ENCODE data around the gene PRRT2.
"Not testable (repeated sequence)": the region's sequence is repeated elsewhere in the genome, so short reads cannot be mapped to it uniquely, and the experiment has no call there.

Gene PRRT2

DNA sequence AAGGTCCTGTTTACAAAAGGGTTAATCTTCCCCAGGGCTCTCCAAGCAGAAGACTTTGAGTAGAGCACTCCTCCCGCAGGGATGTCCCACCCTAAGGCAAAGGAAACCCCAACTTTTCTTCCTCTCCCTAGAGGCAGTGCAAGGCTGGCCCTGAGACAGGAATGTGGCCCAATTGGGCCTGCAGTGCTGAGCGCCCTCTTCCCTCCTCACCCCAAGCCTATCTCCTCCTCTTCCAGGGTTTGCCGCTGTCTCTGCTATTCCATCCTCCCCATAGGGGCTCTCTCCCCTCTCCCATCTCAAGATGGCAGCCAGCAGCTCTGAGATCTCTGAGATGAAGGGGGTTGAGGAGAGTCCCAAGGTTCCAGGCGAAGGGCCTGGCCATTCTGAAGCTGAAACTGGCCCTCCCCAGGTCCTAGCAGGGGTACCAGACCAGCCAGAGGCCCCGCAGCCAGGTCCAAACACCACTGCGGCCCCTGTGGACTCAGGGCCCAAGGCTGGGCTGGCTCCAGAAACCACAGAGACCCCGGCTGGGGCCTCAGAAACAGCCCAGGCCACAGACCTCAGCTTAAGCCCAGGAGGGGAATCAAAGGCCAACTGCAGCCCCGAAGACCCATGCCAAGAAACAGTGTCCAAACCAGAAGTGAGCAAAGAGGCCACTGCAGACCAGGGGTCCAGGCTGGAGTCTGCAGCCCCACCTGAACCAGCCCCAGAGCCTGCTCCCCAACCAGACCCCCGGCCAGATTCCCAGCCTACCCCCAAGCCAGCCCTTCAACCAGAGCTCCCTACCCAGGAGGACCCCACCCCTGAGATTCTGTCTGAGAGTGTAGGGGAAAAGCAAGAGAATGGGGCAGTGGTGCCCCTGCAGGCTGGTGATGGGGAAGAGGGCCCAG, 1.0 kb downstream of the PRRT2 start:
- no peak for DNase-seq

- no peak for DNase-seq
These were observed 1.9 kb downstream of the PRRT2 start for GRCh38 chr16:29813644-29814562.

DNA sequence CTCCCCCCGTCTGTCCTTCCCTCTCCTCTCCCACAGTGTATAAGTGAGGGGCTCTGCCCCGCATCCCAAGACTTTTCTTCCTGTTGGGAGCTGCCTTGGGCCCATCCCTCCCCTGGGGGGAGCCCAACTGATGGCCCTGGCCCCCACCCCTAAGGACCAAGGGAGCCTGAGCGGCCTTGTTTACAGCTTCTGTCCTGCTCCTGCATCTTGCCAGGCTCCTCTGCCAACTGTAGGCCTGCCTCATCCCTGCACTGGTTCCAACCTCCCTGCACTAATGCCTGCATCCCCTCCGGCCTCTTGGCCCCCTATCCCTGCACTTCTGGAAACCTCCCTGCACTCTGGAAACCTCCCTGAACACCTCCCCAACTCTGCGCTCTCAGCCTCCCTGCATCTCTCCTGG, 2.6 kb downstream of the PRRT2 start:
- no peak for DNase-seq

- DNase-seq, result peak in 3 of 6 experiments; percentile 33 to 80 (median 65)
These were observed 3.2 kb downstream of the PRRT2 start for GRCh38 chr16:29815032-29815721.

GRCh38 chr16:29815793-29816693, 4.0 kb downstream of the PRRT2 start, which contains the start of gene PAGR1:
TSS of gene PAGR1 (plus strand) at chr16:29816152. CDS start at chr16:29816526, 374 bp downstream.
- DNase-seq, result peak; percentile 98 to 99 (median 99)

GRCh38 chr16:29816694-29817441, 4.9 kb downstream of the PRRT2 start:
- peak; percentile 23 to 63 (median 42) for DNase-seq

DNA sequence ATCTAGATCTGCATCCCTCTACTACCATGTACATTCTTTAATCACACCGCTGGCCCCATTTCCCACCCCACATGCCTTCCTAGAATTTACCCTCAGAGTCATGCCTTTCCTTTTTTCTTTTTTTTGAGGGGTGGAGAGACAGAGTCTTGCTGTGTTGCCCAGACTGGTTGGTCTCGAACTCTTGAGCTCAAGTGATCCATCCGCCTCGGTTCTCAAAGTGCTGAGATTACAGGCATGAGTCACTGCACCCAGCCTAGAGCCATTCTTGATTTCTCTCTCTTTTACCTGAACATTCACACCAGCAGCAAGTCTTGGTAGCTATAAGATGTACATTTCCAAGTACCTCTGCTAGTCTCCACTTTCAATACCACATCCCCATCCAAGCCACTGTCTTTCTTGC, 6.1 kb downstream of the PRRT2 start:
- no peak for DNase-seq

DNA sequence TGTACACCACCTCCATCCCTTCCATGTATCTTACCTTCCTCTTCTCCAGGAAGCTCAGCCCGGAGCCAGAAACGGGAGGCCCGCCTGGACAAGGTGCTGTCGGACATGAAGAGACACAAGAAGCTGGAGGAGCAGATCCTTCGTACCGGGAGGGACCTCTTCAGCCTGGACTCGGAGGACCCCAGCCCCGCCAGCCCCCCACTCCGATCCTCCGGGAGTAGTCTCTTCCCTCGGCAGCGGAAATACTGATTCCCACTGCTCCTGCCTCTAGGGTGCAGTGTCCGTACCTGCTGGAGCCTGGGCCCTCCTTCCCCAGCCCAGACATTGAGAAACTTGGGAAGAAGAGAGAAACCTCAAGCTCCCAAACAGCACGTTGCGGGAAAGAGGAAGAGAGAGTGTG, 7.5 kb downstream of the PRRT2 start:
- DNase-seq, result no peak

DNA sequence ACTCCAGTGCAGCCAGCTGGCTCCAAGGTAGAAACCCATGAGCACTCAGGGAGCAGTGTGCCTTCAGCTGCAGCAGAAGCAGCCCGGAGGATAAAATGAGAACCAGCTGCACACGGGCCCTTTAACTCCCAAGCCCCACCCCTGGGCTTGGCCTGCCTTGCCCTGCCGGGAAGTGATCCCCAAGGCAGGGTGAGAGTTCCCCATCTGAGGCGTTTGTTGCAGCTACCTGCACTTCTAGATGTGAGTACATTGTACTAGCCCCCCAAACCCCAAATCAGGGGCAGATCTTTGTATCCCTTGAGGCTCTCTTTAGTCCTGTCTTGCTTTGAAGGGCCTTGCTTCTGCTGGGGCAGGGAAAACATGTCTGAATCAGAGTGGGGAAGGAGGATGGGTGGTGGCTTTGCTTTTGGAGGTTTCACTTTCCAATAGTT, 8.3 kb downstream of the PRRT2 start, which contains the start of gene MVP:
Gene MVP (plus strand): TSS at position 192 of the 431 bp plus-strand sequence. CDS start 10,088 bp downstream, outside the sequence.
- DNase-seq, result peak; percentile 16 to 52 (median 43)

DNA sequence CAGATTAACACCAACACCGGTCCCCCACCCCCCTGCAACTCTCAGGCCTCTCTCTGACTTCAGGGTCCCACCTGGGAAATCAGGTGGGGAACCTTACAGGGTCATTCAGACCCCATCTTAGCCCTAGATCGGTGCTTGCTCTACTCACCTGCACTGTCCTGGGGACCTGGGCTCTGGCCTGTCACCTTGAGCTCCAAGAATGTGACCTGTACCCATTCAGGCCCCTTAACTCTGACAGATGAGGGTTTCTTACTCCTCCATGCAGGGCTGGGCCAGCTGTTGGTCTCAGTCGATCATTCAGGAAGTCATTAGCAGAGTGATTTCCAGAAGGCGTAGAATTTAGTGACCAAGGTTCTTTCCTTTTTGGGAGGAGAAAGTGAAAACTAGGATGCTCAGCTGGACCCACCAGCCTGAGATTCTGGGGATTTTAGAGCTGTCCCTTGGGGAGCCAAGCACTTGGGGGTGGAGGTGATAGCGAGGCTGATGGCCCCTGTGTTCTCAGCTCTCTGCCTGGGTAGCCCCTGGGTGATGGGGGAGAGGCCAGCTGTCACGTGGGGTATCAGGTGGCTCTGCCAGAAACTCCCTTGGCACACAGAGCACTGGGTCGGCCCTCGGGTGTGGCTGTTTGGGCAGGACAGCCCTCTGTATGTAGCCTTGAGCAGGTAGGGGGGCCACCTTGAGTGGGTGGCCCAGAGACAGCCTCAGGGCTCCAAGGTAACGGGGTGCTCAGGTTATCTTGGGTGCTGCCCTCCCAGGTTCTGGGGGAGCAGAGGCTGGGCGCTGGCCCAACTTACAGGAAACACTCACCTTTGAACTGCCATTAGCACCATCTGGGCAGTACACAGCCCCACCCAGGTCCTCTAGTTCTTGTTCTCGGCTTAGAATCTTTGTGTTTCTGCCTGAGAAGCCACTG, 9.0 kb downstream of the PRRT2 start:
- peak in 2 of 6 experiments; percentile 22 to 28 for DNase-seq

GRCh38 chr16:29821643-29822115, 9.7 kb downstream of the PRRT2 start:
- DNase-seq, result no peak

GRCh38 chr16:29824589-29825144, 12.7 kb downstream of the PRRT2 start:
- no peak for DNase-seq

GRCh38 chr16:29825145-29826044, 13.4 kb downstream of the PRRT2 start:
- DNase-seq, result peak in 4 of 6 experiments; percentile 15 to 57 (median 35)

DNA sequence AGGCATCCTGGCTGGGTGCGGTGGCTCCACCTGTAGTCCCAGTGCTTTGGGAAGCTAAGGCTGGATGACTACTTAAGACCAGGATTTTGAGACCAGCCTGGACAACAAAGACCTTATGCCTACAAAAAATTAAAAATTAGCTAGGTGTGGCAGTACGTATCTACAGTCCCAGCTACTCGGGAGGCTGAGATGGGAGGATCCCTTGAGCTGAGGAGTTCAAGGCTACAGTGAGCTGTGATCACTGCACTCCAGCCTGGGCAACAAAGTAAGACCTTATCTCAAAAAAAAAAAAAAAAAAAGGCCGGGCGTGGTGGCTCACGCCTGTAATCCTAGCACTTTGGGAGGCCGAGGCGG, 14.3 kb downstream of the PRRT2 start:
- no peak for DNase-seq

DNA sequence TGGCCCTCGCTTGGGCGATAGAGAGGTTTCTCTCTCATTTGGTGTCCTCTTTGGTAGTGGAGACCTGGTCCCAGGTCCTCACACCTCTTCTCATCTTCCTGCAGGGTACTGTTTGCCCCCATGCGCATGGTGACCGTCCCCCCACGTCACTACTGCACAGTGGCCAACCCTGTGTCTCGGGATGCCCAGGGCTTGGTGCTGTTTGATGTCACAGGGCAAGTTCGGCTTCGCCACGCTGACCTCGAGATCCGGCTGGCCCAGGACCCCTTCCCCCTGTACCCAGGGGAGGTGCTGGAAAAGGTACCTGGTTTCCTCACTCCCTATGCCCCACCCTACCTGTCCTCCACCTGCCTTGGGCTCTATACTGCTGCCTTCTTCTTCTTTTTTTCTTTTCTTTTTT, 18.8 kb downstream of the PRRT2 start:
- no peak for DNase-seq

GRCh38 chr16:29831490-29831889, 19.5 kb downstream of the PRRT2 start:
- no peak for DNase-seq

DNA sequence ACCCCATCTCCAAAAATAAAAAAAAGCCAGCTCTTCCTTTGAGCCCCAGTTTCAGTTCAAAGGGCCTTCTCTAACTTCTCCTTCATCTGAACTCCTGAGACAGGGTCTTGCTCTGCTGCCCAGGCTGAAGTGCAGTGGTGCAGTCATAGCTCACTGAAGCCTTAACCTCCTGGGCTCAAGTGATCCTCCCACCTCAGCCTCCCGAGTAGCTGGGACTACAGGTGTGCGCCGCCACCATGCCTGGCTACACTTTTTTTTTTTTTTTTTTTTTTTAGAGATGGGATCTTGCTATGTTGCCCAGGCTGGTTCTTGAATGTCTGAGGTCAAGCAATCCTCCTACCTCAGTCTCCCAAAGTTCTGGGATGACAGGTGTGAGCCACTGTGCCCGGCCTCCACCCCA, 21.2 kb downstream of the PRRT2 start:
- DNase-seq, result not testable (repeated sequence)

DNA sequence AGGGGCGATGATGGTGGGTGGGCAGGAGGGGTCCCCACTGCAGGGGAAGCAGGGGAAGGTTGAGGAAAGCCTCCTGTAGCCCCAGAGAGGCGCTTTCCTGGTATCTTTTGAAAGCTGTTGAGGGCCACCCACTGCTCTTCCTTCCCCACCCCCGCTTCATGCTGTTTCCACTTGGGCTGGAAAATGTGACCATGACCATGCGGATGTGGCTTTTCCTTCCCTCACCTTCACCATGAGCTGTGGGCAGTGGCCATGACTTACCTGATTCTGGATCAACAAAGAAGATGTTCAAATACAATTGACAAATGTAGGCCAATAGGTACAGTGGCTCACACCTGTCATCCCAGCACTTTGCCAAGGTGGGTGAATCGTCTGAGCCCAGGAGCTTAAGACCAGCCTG, 22.1 kb downstream of the PRRT2 start:
- DNase-seq, result no peak

Data from stimulated activated naive CD4-positive, alpha-beta T cell (primary cell).